Stimulated activated CD8-positive, alpha-beta memory T cell treated with anti-CD3 and anti-CD28 coated beads, Interleukin-15, amount 100 ng/mL, for 24 hours (primary cell): ENCODE data around the gene ABCA2.

Experiments
- DNase-seq: peaks from one replicate; pipeline ENCODE4 v3.0.0-alpha.2; 2020; ENCODE audit warnings: low read depth

The ABCA2 gene, protein sequence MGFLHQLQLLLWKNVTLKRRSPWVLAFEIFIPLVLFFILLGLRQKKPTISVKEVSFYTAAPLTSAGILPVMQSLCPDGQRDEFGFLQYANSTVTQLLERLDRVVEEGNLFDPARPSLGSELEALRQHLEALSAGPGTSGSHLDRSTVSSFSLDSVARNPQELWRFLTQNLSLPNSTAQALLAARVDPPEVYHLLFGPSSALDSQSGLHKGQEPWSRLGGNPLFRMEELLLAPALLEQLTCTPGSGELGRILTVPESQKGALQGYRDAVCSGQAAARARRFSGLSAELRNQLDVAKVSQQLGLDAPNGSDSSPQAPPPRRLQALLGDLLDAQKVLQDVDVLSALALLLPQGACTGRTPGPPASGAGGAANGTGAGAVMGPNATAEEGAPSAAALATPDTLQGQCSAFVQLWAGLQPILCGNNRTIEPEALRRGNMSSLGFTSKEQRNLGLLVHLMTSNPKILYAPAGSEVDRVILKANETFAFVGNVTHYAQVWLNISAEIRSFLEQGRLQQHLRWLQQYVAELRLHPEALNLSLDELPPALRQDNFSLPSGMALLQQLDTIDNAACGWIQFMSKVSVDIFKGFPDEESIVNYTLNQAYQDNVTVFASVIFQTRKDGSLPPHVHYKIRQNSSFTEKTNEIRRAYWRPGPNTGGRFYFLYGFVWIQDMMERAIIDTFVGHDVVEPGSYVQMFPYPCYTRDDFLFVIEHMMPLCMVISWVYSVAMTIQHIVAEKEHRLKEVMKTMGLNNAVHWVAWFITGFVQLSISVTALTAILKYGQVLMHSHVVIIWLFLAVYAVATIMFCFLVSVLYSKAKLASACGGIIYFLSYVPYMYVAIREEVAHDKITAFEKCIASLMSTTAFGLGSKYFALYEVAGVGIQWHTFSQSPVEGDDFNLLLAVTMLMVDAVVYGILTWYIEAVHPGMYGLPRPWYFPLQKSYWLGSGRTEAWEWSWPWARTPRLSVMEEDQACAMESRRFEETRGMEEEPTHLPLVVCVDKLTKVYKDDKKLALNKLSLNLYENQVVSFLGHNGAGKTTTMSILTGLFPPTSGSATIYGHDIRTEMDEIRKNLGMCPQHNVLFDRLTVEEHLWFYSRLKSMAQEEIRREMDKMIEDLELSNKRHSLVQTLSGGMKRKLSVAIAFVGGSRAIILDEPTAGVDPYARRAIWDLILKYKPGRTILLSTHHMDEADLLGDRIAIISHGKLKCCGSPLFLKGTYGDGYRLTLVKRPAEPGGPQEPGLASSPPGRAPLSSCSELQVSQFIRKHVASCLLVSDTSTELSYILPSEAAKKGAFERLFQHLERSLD (N-terminal part only)

GRCh38 chr9:137027369-137028262, at the start of gene ABCA2:
TSS of gene ABCA2 (minus strand) at chr9:137028237. CDS start at chr9:137028140, 97 bp downstream.
- no peak for DNase-seq

DNA sequence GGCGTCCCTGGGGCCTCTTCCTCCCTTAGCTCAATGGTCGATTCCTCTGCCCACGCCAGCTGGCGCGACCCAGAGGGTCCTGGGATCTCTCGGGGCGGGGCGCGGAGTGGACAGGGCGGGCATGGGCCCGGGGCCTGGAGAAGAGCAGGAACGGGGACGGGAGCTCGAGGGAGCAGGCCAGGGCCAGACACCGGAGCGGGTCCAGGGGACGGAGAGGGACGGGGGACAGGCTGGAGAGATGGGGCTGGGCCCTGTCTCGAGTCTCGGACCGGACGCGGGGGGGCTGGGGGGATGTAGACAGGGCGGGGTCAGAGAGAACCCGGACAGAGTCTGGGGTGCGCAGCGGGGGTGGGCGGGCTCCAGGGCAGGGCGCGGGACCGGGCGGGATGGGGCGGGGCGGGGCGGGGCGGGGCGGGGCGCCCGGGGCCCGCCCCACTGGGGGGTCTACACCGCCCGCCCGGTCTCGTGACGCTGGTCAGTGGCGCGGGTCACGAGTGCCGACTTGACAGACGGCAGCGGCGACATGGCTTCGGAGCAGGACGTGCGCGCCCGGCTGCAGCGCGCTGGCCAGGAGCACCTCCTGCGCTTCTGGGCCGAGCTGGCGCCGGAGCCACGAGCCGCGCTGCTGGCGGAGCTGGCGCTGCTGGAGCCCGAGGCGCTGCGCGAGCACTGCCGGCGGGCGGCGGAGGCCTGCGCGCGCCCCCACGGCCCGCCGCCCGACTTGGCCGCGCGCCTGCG, 49.1 kb upstream of the ABCA2 start, which contains the start of gene UAP1L1:
Gene UAP1L1 (plus strand): TSS at position 508 of the 738 bp plus-strand sequence. CDS start 16 bp downstream, at position 524.
- no peak for DNase-seq

DNA sequence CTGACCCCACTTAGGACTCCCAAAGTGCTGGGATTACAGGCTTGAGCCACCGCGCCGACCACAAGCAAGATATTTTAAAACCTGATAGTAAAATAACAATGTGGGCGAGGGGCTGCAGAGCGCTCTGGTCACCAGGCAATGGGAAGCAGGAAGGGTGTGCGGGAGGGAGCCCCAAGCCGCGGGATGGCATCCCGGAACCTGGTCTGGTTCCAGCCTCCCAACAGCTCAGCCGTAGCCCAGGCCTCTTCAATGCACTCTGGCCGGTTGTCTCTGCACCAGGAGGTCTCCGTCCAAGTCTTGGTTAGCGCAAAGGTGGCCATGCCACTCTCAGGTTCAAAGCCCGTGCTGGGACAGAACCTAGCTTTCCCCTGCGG, 48.6 kb upstream of the ABCA2 start:
- no peak for DNase-seq

DNA sequence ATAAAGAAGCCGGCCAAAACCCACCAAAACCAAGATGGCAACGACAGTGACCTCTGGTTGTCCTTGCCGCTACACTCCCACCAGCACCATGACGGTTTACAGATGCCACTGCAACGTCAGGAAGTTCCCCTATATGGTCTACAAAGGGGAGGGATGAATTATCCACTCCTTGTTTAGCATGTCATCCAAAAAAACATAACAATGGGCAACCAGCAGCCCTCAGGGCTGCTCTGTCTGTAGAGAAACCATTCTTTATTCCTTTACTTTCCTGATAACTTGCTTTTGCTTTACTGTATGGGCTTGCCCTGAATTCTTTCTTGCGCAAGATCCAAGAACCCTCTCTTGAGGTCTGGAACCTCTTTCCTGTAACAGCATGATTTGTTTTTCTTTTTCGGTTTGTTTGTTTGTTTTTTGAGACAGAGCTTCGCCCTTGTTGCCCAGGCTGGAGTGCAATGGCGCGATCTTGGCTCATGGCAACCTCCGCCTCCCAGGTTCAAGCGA, 47.3 kb upstream of the ABCA2 start:
- no peak for DNase-seq

DNA sequence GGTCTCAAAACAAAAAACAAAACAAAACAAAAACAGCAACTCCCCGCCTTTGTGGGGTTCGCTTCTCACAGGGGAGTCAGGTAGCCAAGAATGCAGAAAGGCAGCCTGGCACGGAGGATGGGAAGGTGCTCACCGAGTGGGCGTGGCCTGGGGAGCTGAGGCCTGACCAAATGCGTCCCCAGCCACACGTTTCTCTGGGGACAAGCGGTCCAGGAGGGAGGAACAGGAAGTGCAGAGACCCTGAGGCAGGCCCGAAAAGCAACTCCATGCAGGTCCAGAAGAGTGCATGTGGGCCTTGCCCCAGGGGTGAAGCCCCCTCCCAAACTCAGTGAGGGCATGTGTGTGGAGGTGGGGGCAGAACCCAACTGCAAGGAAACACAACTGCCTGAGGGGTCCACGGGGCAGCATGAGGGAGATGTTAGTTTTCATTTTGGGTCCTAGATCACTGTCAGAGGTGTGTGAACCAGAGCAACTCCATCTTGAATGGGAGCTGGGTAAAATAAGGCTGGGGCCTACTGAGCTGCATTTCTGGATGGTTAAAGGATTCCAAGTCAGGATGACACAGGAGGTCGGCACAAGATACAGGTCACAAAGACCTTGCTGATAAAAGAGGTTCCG, 46.7 kb upstream of the ABCA2 start:
- no peak for DNase-seq

GRCh38 chr9:137073992-137074399, 46.0 kb upstream of the ABCA2 start:
- no peak for DNase-seq

GRCh38 chr9:137071282-137071681, 43.2 kb upstream of the ABCA2 start:
- no peak for DNase-seq

DNA sequence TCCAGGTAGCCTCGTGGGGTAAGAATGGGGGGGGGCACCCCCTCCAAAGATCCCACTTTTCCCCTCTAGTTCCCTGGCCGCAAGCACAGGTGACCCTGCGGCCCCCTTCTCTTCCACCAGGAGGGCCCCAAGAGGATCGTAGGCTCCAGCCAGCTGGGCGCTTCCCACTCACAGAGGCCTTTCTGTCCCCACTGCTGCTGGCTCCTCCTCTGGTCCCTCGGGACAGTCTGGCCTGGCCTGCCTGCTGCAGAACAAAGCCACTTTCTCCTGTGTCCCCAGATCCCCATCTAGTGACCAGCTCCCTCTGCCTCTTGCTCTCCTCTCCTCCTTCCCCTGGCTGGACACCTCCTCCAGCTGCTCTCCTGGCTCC, 42.9 kb upstream of the ABCA2 start:
- no peak for DNase-seq

- DNase-seq, result peak; percentile 61
Measured at GRCh38 chr9:137070201-137070905, 42.3 kb upstream of the ABCA2 start, which contains the start of gene SAPCD2. TSS of gene SAPCD2 (minus strand) at chr9:137070557. CDS start at chr9:137070460, 97 bp downstream.

GRCh38 chr9:137069508-137070091, 41.6 kb upstream of the ABCA2 start:
- DNase-seq, result no peak

DNA sequence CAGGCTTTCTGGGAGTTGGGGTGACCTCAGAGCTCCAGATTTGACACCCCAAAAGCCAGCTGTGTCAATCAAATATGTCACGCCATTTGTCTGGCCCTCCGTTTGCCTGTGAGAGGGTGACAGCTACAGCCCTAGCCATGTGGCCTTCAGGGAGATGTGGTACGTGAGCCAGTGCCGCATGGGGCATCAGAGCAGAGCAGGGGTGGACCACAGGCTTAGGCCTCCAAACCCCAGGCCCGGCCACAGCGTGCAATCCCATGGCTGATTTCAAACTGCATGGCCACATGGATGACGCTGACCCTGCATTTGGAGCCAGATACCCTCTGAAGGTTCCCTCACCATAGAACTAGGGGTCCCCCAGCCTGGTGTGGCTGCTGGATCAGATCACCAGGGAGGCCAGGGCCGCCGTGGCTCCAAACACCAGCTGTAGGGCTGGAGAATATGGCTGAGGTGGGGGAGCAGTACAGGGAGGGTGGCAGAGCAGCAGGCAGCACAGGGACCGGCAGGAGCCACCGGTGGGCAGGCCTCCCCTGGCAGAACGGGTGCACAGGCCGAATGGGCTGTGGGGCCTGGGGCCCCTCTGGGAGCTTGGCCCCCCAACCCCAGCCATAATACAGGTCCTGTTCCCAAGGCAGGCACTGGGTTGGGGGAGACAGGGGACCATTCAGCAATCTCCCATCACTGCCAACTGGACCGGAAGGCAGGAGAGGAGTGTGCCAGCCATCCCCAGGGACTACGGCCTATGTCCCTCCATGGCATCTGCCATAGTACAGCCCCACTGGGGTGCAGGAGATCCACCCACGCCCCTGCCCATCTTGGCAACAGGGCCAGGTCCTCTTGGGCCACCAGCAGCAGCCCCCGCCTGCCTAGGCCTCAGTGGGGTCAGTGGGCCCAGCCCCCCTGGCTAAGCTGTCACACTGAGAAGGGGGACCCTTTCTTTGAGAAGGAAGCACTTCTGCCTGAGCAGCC, 40.8 kb upstream of the ABCA2 start:
- DNase-seq, result no peak

DNA sequence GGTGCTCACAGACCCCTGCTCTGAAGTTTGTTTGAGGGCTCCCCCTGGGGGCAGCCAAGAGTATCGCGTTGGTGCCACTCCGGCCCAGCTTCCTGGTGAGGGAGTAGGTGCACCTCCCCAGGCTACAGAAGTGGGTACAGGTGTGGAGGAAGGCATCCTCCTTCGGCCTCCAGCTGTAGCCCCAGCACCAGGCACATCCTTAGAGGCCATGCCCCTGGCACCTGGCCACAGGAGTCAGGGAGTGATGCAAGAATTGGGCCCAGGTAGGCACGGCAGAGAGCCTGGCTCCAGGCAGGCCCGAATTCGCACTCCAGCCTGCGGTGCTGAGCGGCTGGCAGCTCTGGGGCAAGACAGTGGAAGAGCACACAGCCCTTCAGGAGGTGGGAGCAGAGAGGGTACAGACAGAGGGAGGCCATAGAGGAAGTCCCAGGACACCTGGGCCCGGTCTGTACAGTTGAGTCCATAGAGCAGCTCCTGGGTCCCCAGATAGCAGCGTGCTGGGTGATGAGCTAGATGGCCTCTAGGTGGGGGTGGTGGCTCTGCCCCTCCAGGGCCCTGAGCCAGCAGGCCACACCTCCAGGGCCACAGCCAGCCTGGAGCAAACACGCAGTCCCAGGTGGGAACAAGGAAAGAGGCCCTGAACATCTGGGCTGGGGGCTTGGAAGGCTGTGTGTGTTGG, 40.0 kb upstream of the ABCA2 start:
- DNase-seq, result peak; percentile 72

- DNase-seq, result no peak
Measured at GRCh38 chr9:137066096-137066861, 38.2 kb upstream of the ABCA2 start.

- no peak for DNase-seq
Measured at GRCh38 chr9:137065336-137065967, 37.4 kb upstream of the ABCA2 start.

- no peak for DNase-seq
Measured at GRCh38 chr9:137064880-137065164, 36.8 kb upstream of the ABCA2 start.
